ENCODE measurements around the gene GRHL3. TPM values are rescaled to one million over a fixed set of nuclear protein-coding genes. Genes with fewer than 3 reads are reported as not detected.

Gene GRHL3
- polyA plus RNA-seq, 3 donors = 0.03 TPM; not detected in 2

DNA sequence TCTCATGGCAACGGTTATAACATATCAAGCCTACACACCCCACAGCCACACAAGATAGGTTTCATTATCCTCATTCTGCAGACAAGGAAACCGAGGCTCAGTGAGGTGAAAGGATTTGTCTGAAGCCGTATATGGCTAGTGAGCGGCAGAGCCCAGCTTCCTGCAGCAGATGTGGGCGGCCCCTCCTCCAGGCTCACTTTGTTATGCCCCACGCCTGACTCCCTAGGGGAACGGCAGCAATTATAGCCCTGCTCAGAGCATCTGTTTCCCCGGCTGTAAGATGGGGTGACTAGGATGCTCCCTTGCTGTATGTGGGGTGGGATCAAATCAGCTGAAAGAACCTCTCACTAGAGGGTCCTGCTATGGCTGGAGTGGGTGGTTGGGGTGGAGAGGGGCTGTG is 22.1 kb downstream of the GRHL3 start:
- Histone ChIP-seq H4K20me1 (ENCODE audit: insufficient read depth, low read length) (no peaks in the 10 kb centered on the region), H3K9me3 (replicated peaks in 1 of 2; ENCODE audit: control insufficient read depth in 1 of 2, insufficient read depth in 1 of 2, low read length in 2 of 2) (no peaks in the 10 kb centered on the region), H3K4me3 (replicated peaks in 1 of 3; ENCODE audit: low read depth in 2 of 3, low read length in 3 of 3) (no peak overlapping the region), H2AFZ (ENCODE audit: insufficient read depth, low read depth, low read length, poor library complexity, severe bottlenecking) (no peak overlapping the region), H3K79me2 (ENCODE audit: insufficient read depth, low read length) (no peaks in the 10 kb centered on the region), H3K27me3 (ENCODE audit: control insufficient read depth in 2 of 2, insufficient read depth in 2 of 2, low read length in 2 of 2) (no peaks in the 10 kb centered on the region), H3K36me3 (replicated peaks in 1 of 2; ENCODE audit: control insufficient read depth in 1 of 2, insufficient read depth in 2 of 2, low read length in 2 of 2) (no peaks in the 10 kb centered on the region), H3K4me2 (replicated peaks; ENCODE audit: extremely low read depth, low read length, poor library complexity, severe bottlenecking) (no peak overlapping the region), H3K27ac (ENCODE audit: low read depth in 1 of 2, low read length in 2 of 2) (no peak overlapping the region), H3K9ac (ENCODE audit: insufficient read depth, low read length, poor library complexity, severe bottlenecking) (no peak overlapping the region), H3K4me1 (ENCODE audit: control insufficient read depth in 1 of 2, insufficient read depth in 2 of 2, low read length in 2 of 2) (no peaks in the 10 kb centered on the region)
- Mint-ChIP-seq H3K36me3 (no peaks in the 10 kb centered on the region), H3K4me1 (no peaks in the 10 kb centered on the region), H3K27me3 (ENCODE audit: low read depth in 3 of 3) (peaks cover 1 to 8% (median 2%) of the 10 kb centered on the region in 3 donors), H3K27ac (no peak overlapping the region), H3K9me3 (peaks cover 0 to 1% (median 0%) of the 10 kb centered on the region in 7 donors), H3K4me3 (no peak overlapping the region)
- DNase-seq = no peak
- no peak for TF ChIP-seq CTCF (IDR thresholded peaks at IDR 0.05)
- intact Hi-C loops (cut with micrococcal nuclease) = no loop called here
- 85% methylated on average over 4 of the region's 8 CpGs for WGBS (ENCODE audit: insufficient coverage)

DNA sequence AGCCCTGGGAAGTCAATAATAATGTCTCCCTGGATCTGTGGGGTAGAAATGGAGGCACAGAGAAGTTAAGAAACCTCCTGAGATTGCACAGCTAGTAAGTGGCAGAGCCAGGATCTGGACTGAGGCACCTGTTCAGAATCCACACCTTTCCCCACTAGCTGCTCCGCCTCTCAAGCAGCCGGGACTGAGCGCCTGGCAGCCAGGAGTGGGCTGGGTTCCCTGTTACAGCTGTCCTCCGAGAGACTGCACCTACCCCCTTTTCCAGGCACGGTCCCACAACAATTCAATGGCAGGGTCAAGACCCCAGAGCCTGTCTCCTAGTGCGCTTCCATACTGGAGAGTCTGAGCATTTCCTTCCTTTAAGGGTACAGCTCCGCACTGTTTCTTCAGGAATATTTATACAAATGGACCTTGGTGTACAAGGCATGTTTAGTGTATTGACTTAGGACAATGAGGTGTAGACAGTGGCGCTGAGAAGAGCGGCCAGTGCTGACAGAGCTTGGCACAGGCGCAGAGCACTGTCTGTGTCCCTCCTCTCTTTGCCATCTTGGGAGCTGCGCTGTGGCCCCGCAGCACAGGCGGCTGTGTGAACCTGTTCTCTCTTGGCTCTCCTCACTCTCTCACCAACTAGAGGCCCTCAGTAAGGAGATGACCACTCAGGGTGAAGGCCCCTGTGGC is 24.4 kb downstream of the GRHL3 start:
- no peaks in the 10 kb centered on the region for H3K36me3 Mint-ChIP-seq
- peaks cover 0 to 1% (median 0%) of the 10 kb centered on the region in 7 donors for H3K9me3 Mint-ChIP-seq
- Histone ChIP-seq H3K27me3 (ENCODE audit: control insufficient read depth in 2 of 2, insufficient read depth in 2 of 2, low read length in 2 of 2) (no peaks in the 10 kb centered on the region), H4K20me1 (ENCODE audit: insufficient read depth, low read length) (no peaks in the 10 kb centered on the region), H3K4me1 (ENCODE audit: control insufficient read depth in 1 of 2, insufficient read depth in 2 of 2, low read length in 2 of 2) (no peaks in the 10 kb centered on the region), H3K27ac (ENCODE audit: low read depth in 1 of 2, low read length in 2 of 2) (no peak overlapping the region), H3K9me3 (replicated peaks in 1 of 2; ENCODE audit: control insufficient read depth in 1 of 2, insufficient read depth in 1 of 2, low read length in 2 of 2) (no peaks in the 10 kb centered on the region), H3K9ac (ENCODE audit: insufficient read depth, low read length, poor library complexity, severe bottlenecking) (no peak overlapping the region), H3K79me2 (ENCODE audit: insufficient read depth, low read length) (no peaks in the 10 kb centered on the region), H3K36me3 (replicated peaks in 1 of 2; ENCODE audit: control insufficient read depth in 1 of 2, insufficient read depth in 2 of 2, low read length in 2 of 2) (no peaks in the 10 kb centered on the region), H3K4me3 (replicated peaks in 1 of 3; ENCODE audit: low read depth in 2 of 3, low read length in 3 of 3) (no peak overlapping the region), H2AFZ (ENCODE audit: insufficient read depth, low read depth, low read length, poor library complexity, severe bottlenecking) (no peak overlapping the region), H3K4me2 (replicated peaks; ENCODE audit: extremely low read depth, low read length, poor library complexity, severe bottlenecking) (no peak overlapping the region)
- no peak overlapping the region for H3K4me3 Mint-ChIP-seq
- no peak for DNase-seq
- intact Hi-C loops (cut with micrococcal nuclease) = no loop called here
- H3K27ac Mint-ChIP-seq = no peak overlapping the region
- H3K4me1 Mint-ChIP-seq = no peaks in the 10 kb centered on the region
- peaks cover 0 to 8% (median 0%) of the 10 kb centered on the region in 3 donors for H3K27me3 Mint-ChIP-seq (ENCODE audit: low read depth in 3 of 3)
- 97% methylated on average over 4 of the region's 13 CpGs for WGBS (ENCODE audit: insufficient coverage)
- TF ChIP-seq CTCF (IDR thresholded peaks at IDR 0.05) = no peak
